PFSK-1 (cell line): ENCODE results near the gene HJURP.

Experiments used
- POLR2AphosphoS5 ChIP-seq: IDR thresholded peaks from 2 replicates; pipeline ENCODE4 v1.6.1; 2012; ENCODE audit warnings: low read depth, mild to moderate bottlenecking, control low read depth, low read length, moderate library complexity
- REST ChIP-seq, 2 experiments: IDR thresholded peaks; 2 replicates each; pipeline versions ENCODE4 v1.6.1 to v1.8.0; 2011 to 2012; ENCODE audit warnings: low read depth in 2 of 2, low read length in 2 of 2, control low read depth in 1 of 2, inconsistent platforms in 1 of 2, mild to moderate bottlenecking in 1 of 2, moderate library complexity in 1 of 2; ENCODE audit not compliant: insufficient read depth in 1 of 2
- SIN3A ChIP-seq: IDR thresholded peaks from 2 replicates; pipeline ENCODE4 v1.6.1; 2012; ENCODE audit warnings: mild to moderate bottlenecking, low read length, moderate library complexity, borderline replicate concordance; ENCODE audit not compliant: insufficient read depth
- TAF1 ChIP-seq: IDR thresholded peaks from 2 replicates; pipeline ENCODE4 v1.6.1; 2012; ENCODE audit warnings: low read length, control low read depth, borderline replicate concordance; ENCODE audit not compliant: insufficient read depth

- no peak for TF ChIP-seq REST (IDR thresholded peaks at IDR 0.05; ENCODE audit: insufficient read depth in 1 of 2, low read depth in 2 of 2, low read length in 2 of 2)
- no peak for TF ChIP-seq TAF1
- TF ChIP-seq POLR2AphosphoS5: no peak
- TF ChIP-seq SIN3A: no peak
These were observed 6.1 kb downstream of the HJURP start for GRCh38 chr2:233848276-233848675.
